DOHH2 (cell line): ENCODE data around the gene TMOD2.

Experiments
- H3F3A ChIP-seq: fragments of 200-600 bp; sonication (generic), shearing (Covaris generic); 2 replicates; pipeline ENCODE4 v1.6.0; 2016; ENCODE audit warnings: antibody characterized with exemption, mild to moderate bottlenecking; ENCODE audit not compliant: control insufficient read depth, insufficient read depth
- H3K27ac ChIP-seq: fragments of 200-600 bp; sonication (generic); 2 replicates; pipeline ENCODE4 v1.5.1; 2014; ENCODE audit warnings: low read depth, mild to moderate bottlenecking, low read length, moderate library complexity
- H3K27me3 ChIP-seq: fragments of 200-600 bp; sonication (generic); 2 replicates; pipeline ENCODE4 v1.6.1; 2014; ENCODE audit warnings: mild to moderate bottlenecking, low read length, mixed read lengths; ENCODE audit not compliant: control insufficient read depth
- H3K36me3 ChIP-seq: fragments of 200-600 bp; sonication (generic); 2 replicates; pipeline ENCODE4 v1.6.1; 2014; ENCODE audit warnings: mild to moderate bottlenecking, low read length, moderate library complexity, mixed read lengths; ENCODE audit not compliant: control insufficient read depth
- H3K4me1 ChIP-seq: fragments of 200-600 bp; sonication (generic); 2 replicates; pipeline ENCODE4 v1.6.1; 2014; ENCODE audit warnings: mild to moderate bottlenecking, low read length, mixed read lengths; ENCODE audit not compliant: control insufficient read depth
- H3K4me2 ChIP-seq: fragments of 200-600 bp; sonication (generic); 2 replicates; pipeline ENCODE4 v1.6.0; 2014; ENCODE audit warnings: mild to moderate bottlenecking, low read length, moderate library complexity
- H3K4me3 ChIP-seq: fragments of 200-600 bp; sonication (generic); 2 replicates; pipeline ENCODE4 v1.5.1; 2014; ENCODE audit warnings: mild to moderate bottlenecking, low read length, mixed read lengths
- H3K79me2 ChIP-seq: fragments of 200-600 bp; sonication (generic); 2 replicates; pipeline ENCODE4 v1.6.1; 2014; ENCODE audit warnings: mild to moderate bottlenecking, low read length, mixed read lengths; ENCODE audit not compliant: control insufficient read depth
- H3K9me2 ChIP-seq: fragments of 200-600 bp; sonication (generic); replicated peaks from 2 replicates; pipeline ENCODE4 v1.6.1; 2014; ENCODE audit warnings: mild to moderate bottlenecking, low read length, mixed read lengths; ENCODE audit not compliant: control insufficient read depth
- H3K9me3 ChIP-seq: fragments of 200-600 bp; sonication (generic); 2 replicates; pipeline ENCODE4 v1.6.1; 2014; ENCODE audit warnings: antibody characterized with exemption, low read length, mixed read lengths; ENCODE audit not compliant: control insufficient read depth, insufficient read depth
- H4K20me1 ChIP-seq: fragments of 200-600 bp; sonication (generic); 2 replicates; pipeline ENCODE4 v1.6.0; 2014; ENCODE audit warnings: low read depth, mild to moderate bottlenecking, antibody characterized with exemption, low read length, moderate library complexity; ENCODE audit not compliant: control insufficient read depth, insufficient read depth
- CTCF ChIP-seq: fragments of 200-600 bp; sonication (generic); IDR thresholded peaks from one replicate; pipeline ENCODE4 v1.5.1; 2014; ENCODE audit warnings: antibody characterized with exemption, mild to moderate bottlenecking, low read depth, low read length; ENCODE audit not compliant: poor library complexity, severe bottlenecking
- EZH2phosphoT487 ChIP-seq: fragments of 200-600 bp; sonication (generic); IDR thresholded peaks from 2 replicates; pipeline ENCODE4 v1.6.1; 2017; ENCODE audit warnings: borderline replicate concordance, mild to moderate bottlenecking, antibody characterized with exemption, low read length, moderate library complexity, mixed read lengths

TMOD2 gene

GRCh38 chr15:51814606-51815005 lies 63.2 kb downstream of the TMOD2 start:
- Histone ChIP-seq H3K4me2 (no peak overlapping the region), H3K27ac (no peak overlapping the region), H3K27me3 (no peaks in the 10 kb centered on the region), H3F3A (no peaks in the 10 kb centered on the region), H3K4me3 (no peak overlapping the region), H3K9me3 (no peaks in the 10 kb centered on the region), H3K36me3 (no peaks in the 10 kb centered on the region), H3K79me2 (no peaks in the 10 kb centered on the region), H3K4me1 (no peaks in the 10 kb centered on the region), H3K9me2 (no peaks in the 10 kb centered on the region), H4K20me1 (no peaks in the 10 kb centered on the region)
- TF ChIP-seq CTCF (no peak), EZH2phosphoT487 (no peak)

- Histone ChIP-seq H3K4me3 (no peak overlapping the region), H3K27me3 (no peaks in the 10 kb centered on the region), H3K36me3 (no peaks in the 10 kb centered on the region), H3K9me2 (no peaks in the 10 kb centered on the region), H3K9me3 (peaks cover 7% of the 10 kb centered on the region; the same call in 1 of the 2 replicates), H3K27ac (no peak overlapping the region), H4K20me1 (no peaks in the 10 kb centered on the region), H3F3A (no peaks in the 10 kb centered on the region), H3K4me1 (no peaks in the 10 kb centered on the region), H3K4me2 (no peak overlapping the region), H3K79me2 (no peaks in the 10 kb centered on the region)
- TF ChIP-seq EZH2phosphoT487 (no peak), CTCF (no peak)
Observed at GRCh38 chr15:51816611-51817010, 65.2 kb downstream of the TMOD2 start.

DNA sequence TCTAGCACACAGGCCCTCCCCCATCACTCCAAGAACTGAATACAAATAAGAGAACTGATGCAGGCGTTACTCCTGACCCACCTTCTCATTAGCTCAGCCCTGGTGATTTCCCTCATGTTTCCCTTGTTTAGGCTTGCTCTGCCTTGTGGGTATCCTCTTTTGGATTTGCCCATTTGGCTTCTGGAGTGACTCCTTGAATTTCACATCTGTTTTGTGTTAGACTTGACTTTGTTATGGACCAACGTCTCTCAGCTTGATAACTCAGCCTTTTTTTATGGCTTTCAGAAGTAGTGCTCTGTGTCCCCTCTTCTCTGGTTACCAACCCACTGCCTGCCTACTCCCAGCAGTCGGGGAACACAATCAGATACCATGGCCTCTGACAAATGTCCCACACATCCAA lies 66.8 kb downstream of the TMOD2 start:
- Histone ChIP-seq H4K20me1 (no peaks in the 10 kb centered on the region), H3K79me2 (no peaks in the 10 kb centered on the region), H3K27ac (no peak overlapping the region)

More for the DNA sequence above, 66.8 kb downstream of the TMOD2 start:
- no peaks in the 10 kb centered on the region for H3K9me2 ChIP-seq
- H3K4me3 ChIP-seq = no peak overlapping the region
- H3F3A ChIP-seq = no peaks in the 10 kb centered on the region
- peaks cover 8% of the 10 kb centered on the region; the same call in 1 of the 2 replicates for H3K9me3 ChIP-seq
- H3K36me3 ChIP-seq = no peaks in the 10 kb centered on the region
- H3K4me1 ChIP-seq = no peaks in the 10 kb centered on the region
- no peak overlapping the region for H3K4me2 ChIP-seq
- H3K27me3 ChIP-seq = no peaks in the 10 kb centered on the region
- TF ChIP-seq EZH2phosphoT487 (no peak), CTCF (no peak)
